C4-2B (cell line): ENCODE results near the gene NIPAL3.

Source experiments
- H3K27ac ChIP-seq: fragments of 450-650 bp; 2 replicates; pipeline ENCODE4 v1.5.1; 2017
- ZFX ChIP-seq: fragments of 450-650 bp; IDR thresholded peaks from 2 replicates; pipeline ENCODE4 v1.6.1; 2017
- TF ChIP-seq, protein P1 (sequence below): fragments of 450-650 bp; conservative IDR thresholded peaks from 2 replicates; pipeline ENCODE4 v1.5.1; 2017; ENCODE audit warnings: mild to moderate bottlenecking

Gene NIPAL3

GRCh38 chr1:24416666-24417391, 1.2 kb downstream of the NIPAL3 start:
- peak overlapping the region; percentile 80 for H3K27ac ChIP-seq
- no peak for TF ChIP-seq ZFX
- TF ChIP-seq, protein P1, sequence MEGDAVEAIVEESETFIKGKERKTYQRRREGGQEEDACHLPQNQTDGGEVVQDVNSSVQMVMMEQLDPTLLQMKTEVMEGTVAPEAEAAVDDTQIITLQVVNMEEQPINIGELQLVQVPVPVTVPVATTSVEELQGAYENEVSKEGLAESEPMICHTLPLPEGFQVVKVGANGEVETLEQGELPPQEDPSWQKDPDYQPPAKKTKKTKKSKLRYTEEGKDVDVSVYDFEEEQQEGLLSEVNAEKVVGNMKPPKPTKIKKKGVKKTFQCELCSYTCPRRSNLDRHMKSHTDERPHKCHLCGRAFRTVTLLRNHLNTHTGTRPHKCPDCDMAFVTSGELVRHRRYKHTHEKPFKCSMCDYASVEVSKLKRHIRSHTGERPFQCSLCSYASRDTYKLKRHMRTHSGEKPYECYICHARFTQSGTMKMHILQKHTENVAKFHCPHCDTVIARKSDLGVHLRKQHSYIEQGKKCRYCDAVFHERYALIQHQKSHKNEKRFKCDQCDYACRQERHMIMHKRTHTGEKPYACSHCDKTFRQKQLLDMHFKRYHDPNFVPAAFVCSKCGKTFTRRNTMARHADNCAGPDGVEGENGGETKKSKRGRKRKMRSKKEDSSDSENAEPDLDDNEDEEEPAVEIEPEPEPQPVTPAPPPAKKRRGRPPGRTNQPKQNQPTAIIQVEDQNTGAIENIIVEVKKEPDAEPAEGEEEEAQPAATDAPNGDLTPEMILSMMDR, result no peak

- H3K27ac ChIP-seq, result no peak overlapping the region
- no peak for TF ChIP-seq ZFX
- TF ChIP-seq, protein P1, result no peak
Observed at GRCh38 chr1:24417681-24418080, 2.1 kb downstream of the NIPAL3 start.

DNA sequence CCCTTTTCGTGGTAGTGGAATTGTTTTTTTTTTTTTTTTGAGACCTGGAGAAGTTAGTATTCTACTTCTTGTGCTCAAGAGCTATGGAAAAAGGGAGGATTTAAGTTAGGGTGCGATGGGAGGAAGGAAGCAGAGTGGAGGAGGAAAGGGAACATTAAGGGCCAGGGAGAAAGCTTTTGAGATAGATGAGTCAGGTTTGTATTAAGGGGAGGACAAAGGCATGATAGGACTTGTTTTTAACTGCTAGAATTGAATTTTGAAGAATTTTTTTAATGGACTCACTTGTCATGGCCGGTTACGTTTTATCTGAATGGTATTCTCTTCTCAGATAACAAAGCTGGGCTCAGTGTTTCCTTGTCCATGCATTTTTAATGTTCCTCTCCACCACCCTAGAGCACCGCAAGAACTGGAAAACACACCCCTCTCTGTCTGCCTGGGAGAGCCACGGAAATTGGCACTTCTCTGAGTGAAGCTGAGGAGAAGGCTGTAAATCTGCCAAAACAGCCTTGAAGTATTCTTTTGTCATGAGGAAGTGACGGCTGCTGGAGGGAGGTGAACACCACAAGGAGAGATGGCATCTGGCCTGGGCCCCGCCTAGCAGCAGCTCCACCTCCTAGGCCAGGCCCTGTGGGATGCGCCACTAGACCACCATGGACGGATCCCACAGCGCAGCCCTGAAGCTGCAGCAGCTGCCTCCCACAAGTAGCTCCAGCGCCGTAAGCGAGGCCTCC, 3.5 kb downstream of the NIPAL3 start:
- no peak for TF ChIP-seq ZFX
- TF ChIP-seq, protein P1, result no peak
- peak overlapping the region; percentile 34 for H3K27ac ChIP-seq

DNA sequence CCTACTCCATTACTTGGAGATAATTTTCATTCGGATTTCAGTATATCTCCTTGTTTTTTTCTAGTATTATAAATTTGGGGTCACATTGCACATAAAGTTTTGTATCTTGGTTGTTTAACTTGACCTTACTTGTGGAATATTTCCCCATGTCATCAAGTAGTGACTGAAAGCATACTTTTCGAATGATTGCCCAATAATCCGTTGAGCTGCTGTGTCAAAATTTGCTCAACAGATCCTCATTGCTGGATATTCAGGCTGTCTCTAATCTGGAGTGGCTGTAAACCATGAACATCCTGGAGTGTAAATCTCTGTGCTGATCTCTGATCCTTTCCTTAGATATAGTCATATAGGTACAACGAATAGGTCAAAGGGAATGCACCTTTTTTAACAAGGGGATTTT, 4.9 kb downstream of the NIPAL3 start:
- no peak for TF ChIP-seq ZFX
- TF ChIP-seq, protein P1, result no peak
- no peak overlapping the region for H3K27ac ChIP-seq

DNA sequence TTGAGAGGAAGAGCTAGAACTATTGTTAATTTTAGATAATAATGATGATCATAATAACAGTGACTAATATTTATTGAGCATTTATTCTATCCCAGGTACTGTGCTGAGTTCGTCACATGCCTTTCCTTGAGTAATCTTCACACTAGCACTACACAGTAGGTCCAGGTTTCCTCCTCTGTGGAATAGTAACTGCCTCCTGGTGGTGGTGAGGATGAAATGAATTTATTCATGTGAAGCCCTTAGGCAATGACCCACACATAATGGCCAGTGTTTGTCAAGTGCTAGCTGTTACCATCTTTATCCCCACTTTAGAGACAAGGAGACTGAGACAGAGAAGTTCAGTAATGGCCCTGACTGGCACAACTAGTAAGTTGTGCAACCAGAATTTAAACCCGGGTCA, 5.9 kb downstream of the NIPAL3 start:
- TF ChIP-seq, protein P1, result no peak
- no peak for TF ChIP-seq ZFX
- H3K27ac ChIP-seq, result no peak overlapping the region

GRCh38 chr1:24424207-24424606, 8.6 kb downstream of the NIPAL3 start:
- TF ChIP-seq ZFX, result no peak
- TF ChIP-seq, protein P1, result no peak

GRCh38 chr1:24424990-24425389, 9.4 kb downstream of the NIPAL3 start:
- H3K27ac ChIP-seq, result no peak overlapping the region
- TF ChIP-seq, protein P1, result no peak
- no peak for TF ChIP-seq ZFX

More at GRCh38 chr1:24424207-24424606, 8.6 kb downstream of the NIPAL3 start:
- no peak overlapping the region for H3K27ac ChIP-seq
